GM23338 (cell line): ENCODE results near the gene SPECC1L. TPM values are rescaled to one million over a fixed set of nuclear protein-coding genes. Genes with fewer than 3 reads are reported as not detected.
A peak's percentile ranks its signal among the peaks of the same experiment; 100 is the strongest.

Experiments used
- ATAC-seq: fragments of 200-7000 bp; cut with Tn5 transposase; 3 replicates; pipeline ENCODE4 v1.9.1; 2020
- DNase-seq: peaks from one replicate; pipeline ENCODE4 v3.0.0-alpha.2; 2015; ENCODE audit warnings: low spot score
- H2AFZ ChIP-seq: fragments of 200-600 bp; sonication (generic); 2 replicates; pipeline ENCODE4 v1.8.0; 2016; ENCODE audit warnings: antibody characterized with exemption, mild to moderate bottlenecking, moderate library complexity
- H3F3A ChIP-seq: fragments of 200-600 bp; sonication (generic); replicated peaks from 2 replicates; pipeline ENCODE4 v1.8.0; 2017; ENCODE audit warnings: antibody characterized with exemption, mixed run types, low read depth
- H3K27ac ChIP-seq: fragments of 200-600 bp; sonication (generic); 2 replicates; pipeline ENCODE4 v1.6.1; 2016; ENCODE audit warnings: low read depth
- H3K27me3 ChIP-seq: fragments of 200-600 bp; sonication (generic); 2 replicates; pipeline ENCODE4 v1.8.0; 2016; ENCODE audit warnings: mild to moderate bottlenecking, mixed run types, moderate library complexity; ENCODE audit not compliant: insufficient read depth
- H3K36me3 ChIP-seq: fragments of 200-600 bp; sonication (generic); 2 replicates; pipeline ENCODE4 v1.8.0; 2016; ENCODE audit warnings: mild to moderate bottlenecking; ENCODE audit not compliant: insufficient read depth
- H3K4me1 ChIP-seq: fragments of 200-600 bp; sonication (generic); 2 replicates; pipeline ENCODE4 v1.8.0; 2016; ENCODE audit warnings: mild to moderate bottlenecking, moderate library complexity; ENCODE audit not compliant: insufficient read depth
- H3K4me2 ChIP-seq: fragments of 200-600 bp; sonication (generic); 2 replicates; pipeline ENCODE4 v1.7.1; 2017; ENCODE audit warnings: mixed run types
- H3K4me3 ChIP-seq: fragments of 200-600 bp; sonication (generic); 2 replicates; pipeline ENCODE4 v1.6.1; 2016; ENCODE audit warnings: mixed run types
- H3K79me2 ChIP-seq: fragments of 200-600 bp; sonication (generic); replicated peaks from 2 replicates; pipeline ENCODE4 v1.8.0; 2017; ENCODE audit warnings: mild to moderate bottlenecking; ENCODE audit not compliant: insufficient read depth
- H3K9me2 ChIP-seq: fragments of 200-600 bp; sonication (generic); 2 replicates; pipeline ENCODE4 v1.8.0; 2017; ENCODE audit not compliant: insufficient read depth
- H4K20me1 ChIP-seq: fragments of 200-600 bp; sonication (generic); replicated peaks from 2 replicates; pipeline ENCODE4 v1.8.0; 2017; ENCODE audit warnings: mild to moderate bottlenecking; ENCODE audit not compliant: insufficient read depth
- H3K27ac Mint-ChIP-seq: 2 replicates; pipeline ENCODE4 v1.8.0; 2020; ENCODE audit warnings: inconsistent platforms, mild to moderate bottlenecking, moderate library complexity, mixed read lengths
- H3K27me3 Mint-ChIP-seq: 3 replicates; pipeline ENCODE4 v1.8.0; 2022; ENCODE audit warnings: low read depth, mild to moderate bottlenecking, moderate library complexity, mixed read lengths, inconsistent platforms; ENCODE audit not compliant: insufficient read depth, poor library complexity
- H3K36me3 Mint-ChIP-seq: 3 replicates; pipeline ENCODE4 v1.8.0; 2021; ENCODE audit warnings: low read depth, mild to moderate bottlenecking, inconsistent platforms, moderate library complexity, mixed read lengths
- H3K4me1 Mint-ChIP-seq: 3 replicates; pipeline ENCODE4 v1.8.0; 2020; ENCODE audit warnings: mild to moderate bottlenecking, inconsistent platforms, mixed read lengths
- H3K4me3 Mint-ChIP-seq: 3 replicates; pipeline ENCODE4 v1.8.0; 2021; ENCODE audit warnings: moderate library complexity, mild to moderate bottlenecking, inconsistent platforms, mixed read lengths
- H3K9me3 Mint-ChIP-seq: 3 replicates; pipeline ENCODE4 v1.8.0; 2020; ENCODE audit warnings: moderate library complexity, mild to moderate bottlenecking, inconsistent platforms, mixed read lengths
- JUNB ChIP-seq: IDR thresholded peaks from one replicate; pipeline ENCODE4 v1.6.1; 2016; ENCODE audit warnings: antibody characterized with exemption; ENCODE audit not compliant: unreplicated experiment
- STAT1 ChIP-seq: IDR thresholded peaks from one replicate; pipeline ENCODE4 v1.6.1; 2016; ENCODE audit warnings: antibody characterized with exemption; ENCODE audit not compliant: unreplicated experiment
- ZNF331 ChIP-seq: fragments of 250-450 bp; sonication (Bioruptor Pico); IDR thresholded peaks from 2 replicates; pipeline ENCODE4 v1.5.0; 2020; ENCODE audit warnings: low read depth, mild to moderate bottlenecking, moderate library complexity
- polyA plus RNA-seq: library from polyadenylated mRNA; unstranded; fragments of >200 nt; fragmentation: Nextera tagmentation; extraction: Ambion mirVana; gene quantifications from 2 replicates; pipeline ENCODE4 v1.2.1, GENCODE V29; 2016
- total RNA-seq: library from RNA; depleted of rRNA; stranded (reverse); fragments of >200 nt; shearing (Covaris generic); gene quantifications from 2 replicates; pipeline ENCODE4 v1.2.3, GENCODE V29; 2014
- TF ChIP-seq, protein P1 (sequence below), 2 experiments: fragments of 200-600 bp in 1 of 2; sonication (generic) in 1 of 2; conservative IDR thresholded peaks; 2 replicates each; pipeline versions ENCODE4 v1.5.1 to v1.6.1; 2016 to 2017; ENCODE audit warnings: antibody characterized with exemption in 2 of 2, low read depth in 2 of 2, mild to moderate bottlenecking in 2 of 2, moderate library complexity in 1 of 2

The SPECC1L gene
- total and polyA plus RNA-seq, 2 experiments from 2014 or later, result 24.3 to 44.7 TPM

- H3K9me2 ChIP-seq, result no peaks in the 10 kb centered on the region
- Mint-ChIP-seq H3K27ac (no peak overlapping the region), H3K4me3 (no peak overlapping the region), H3K4me1 (no peaks in the 10 kb centered on the region), H3K9me3 (no peaks in the 10 kb centered on the region), H3K27me3 (peaks cover 8% of the 10 kb centered on the region), H3K36me3 (no peaks in the 10 kb centered on the region; the same call in 1 of the 3 replicates)
- H3K4me3 ChIP-seq, result no peak overlapping the region
- H3K36me3 ChIP-seq, result no peaks in the 10 kb centered on the region
- H2AFZ ChIP-seq, result no peak overlapping the region
- ATAC-seq (no peak), DNase-seq (no peak)
- H3K4me2 ChIP-seq, result no peak overlapping the region
- H3K27ac ChIP-seq, result no peak overlapping the region
- no peaks in the 10 kb centered on the region for H3F3A ChIP-seq
- no peak for TF ChIP-seq JUNB
- TF ChIP-seq, protein P1, sequence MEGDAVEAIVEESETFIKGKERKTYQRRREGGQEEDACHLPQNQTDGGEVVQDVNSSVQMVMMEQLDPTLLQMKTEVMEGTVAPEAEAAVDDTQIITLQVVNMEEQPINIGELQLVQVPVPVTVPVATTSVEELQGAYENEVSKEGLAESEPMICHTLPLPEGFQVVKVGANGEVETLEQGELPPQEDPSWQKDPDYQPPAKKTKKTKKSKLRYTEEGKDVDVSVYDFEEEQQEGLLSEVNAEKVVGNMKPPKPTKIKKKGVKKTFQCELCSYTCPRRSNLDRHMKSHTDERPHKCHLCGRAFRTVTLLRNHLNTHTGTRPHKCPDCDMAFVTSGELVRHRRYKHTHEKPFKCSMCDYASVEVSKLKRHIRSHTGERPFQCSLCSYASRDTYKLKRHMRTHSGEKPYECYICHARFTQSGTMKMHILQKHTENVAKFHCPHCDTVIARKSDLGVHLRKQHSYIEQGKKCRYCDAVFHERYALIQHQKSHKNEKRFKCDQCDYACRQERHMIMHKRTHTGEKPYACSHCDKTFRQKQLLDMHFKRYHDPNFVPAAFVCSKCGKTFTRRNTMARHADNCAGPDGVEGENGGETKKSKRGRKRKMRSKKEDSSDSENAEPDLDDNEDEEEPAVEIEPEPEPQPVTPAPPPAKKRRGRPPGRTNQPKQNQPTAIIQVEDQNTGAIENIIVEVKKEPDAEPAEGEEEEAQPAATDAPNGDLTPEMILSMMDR (conservative IDR thresholded peaks at IDR 0.05; ENCODE audit: low read depth in 2 of 2), result peak; percentile 18 to 40; a peak in 2 of 4 replicates
- H3K27me3 ChIP-seq, result no peaks in the 10 kb centered on the region
- H3K4me1 ChIP-seq, result no peaks in the 10 kb centered on the region
- H3K79me2 ChIP-seq, result no peaks in the 10 kb centered on the region
- no peaks in the 10 kb centered on the region; the same call in 1 of the 2 replicates for H4K20me1 ChIP-seq
Measured at GRCh38 chr22:24437741-24438328, 167.2 kb downstream of the SPECC1L start.

GRCh38 chr22:24440270-24440717 is 169.7 kb downstream of the SPECC1L start:
- no peaks in the 10 kb centered on the region for H3F3A ChIP-seq
- Mint-ChIP-seq H3K9me3 (no peaks in the 10 kb centered on the region), H3K4me1 (peaks cover 3% of the 10 kb centered on the region; the same call in 2 of the 3 replicates), H3K4me3 (no peak overlapping the region), H3K36me3 (no peaks in the 10 kb centered on the region; the same call in 1 of the 3 replicates), H3K27me3 (peaks cover 4% of the 10 kb centered on the region), H3K27ac (no peak overlapping the region)
- no peaks in the 10 kb centered on the region for H3K9me2 ChIP-seq
- no peaks in the 10 kb centered on the region for H3K27me3 ChIP-seq
- TF ChIP-seq ZNF331 (CRISPR knock-in tag) (no peak), STAT1 (no peak)
- TF ChIP-seq, protein P1 (conservative IDR thresholded peaks at IDR 0.05; ENCODE audit: low read depth in 2 of 2), result no peak
- H2AFZ ChIP-seq, result no peak overlapping the region
- no peaks in the 10 kb centered on the region for H3K79me2 ChIP-seq
- no peak for ATAC-seq
- no peak for DNase-seq
- no peaks in the 10 kb centered on the region for H3K36me3 ChIP-seq
- H4K20me1 ChIP-seq, result no peaks in the 10 kb centered on the region
- no peaks in the 10 kb centered on the region; the same call in 1 of the 2 replicates for H3K4me1 ChIP-seq
- H3K4me3 ChIP-seq, result no peak overlapping the region
- H3K27ac ChIP-seq, result no peak overlapping the region
- H3K4me2 ChIP-seq, result no peak overlapping the region
